ENCODE results near the gene PARL.

GRCh38 chr3:183781246-183781645 is 103.4 kb downstream of the PARL start:
- TF ChIP-seq, protein P1, sequence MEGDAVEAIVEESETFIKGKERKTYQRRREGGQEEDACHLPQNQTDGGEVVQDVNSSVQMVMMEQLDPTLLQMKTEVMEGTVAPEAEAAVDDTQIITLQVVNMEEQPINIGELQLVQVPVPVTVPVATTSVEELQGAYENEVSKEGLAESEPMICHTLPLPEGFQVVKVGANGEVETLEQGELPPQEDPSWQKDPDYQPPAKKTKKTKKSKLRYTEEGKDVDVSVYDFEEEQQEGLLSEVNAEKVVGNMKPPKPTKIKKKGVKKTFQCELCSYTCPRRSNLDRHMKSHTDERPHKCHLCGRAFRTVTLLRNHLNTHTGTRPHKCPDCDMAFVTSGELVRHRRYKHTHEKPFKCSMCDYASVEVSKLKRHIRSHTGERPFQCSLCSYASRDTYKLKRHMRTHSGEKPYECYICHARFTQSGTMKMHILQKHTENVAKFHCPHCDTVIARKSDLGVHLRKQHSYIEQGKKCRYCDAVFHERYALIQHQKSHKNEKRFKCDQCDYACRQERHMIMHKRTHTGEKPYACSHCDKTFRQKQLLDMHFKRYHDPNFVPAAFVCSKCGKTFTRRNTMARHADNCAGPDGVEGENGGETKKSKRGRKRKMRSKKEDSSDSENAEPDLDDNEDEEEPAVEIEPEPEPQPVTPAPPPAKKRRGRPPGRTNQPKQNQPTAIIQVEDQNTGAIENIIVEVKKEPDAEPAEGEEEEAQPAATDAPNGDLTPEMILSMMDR (IDR thresholded peaks at IDR 0.05; ENCODE audit: extremely low read depth in 1 of 2, insufficient read depth in 1 of 2, low read depth in 1 of 2, low read length in 2 of 2), result no peak
- TF ChIP-seq POLR2A (IDR thresholded peaks at IDR 0.05; ENCODE audit: low read depth, low read length) (no peak), POLR2AphosphoS5 (IDR thresholded peaks at IDR 0.05; ENCODE audit: insufficient read depth, low read depth, low read length) (no peak), EZH2 (IDR thresholded peaks at IDR 0.05; ENCODE audit: borderline replicate concordance, low read depth, low read length, severe bottlenecking) (no peak), GATA2 (IDR thresholded peaks at IDR 0.05; ENCODE audit: insufficient read depth, insufficient read length, low read depth, low read length) (no peak), MYC (IDR thresholded peaks at IDR 0.05; ENCODE audit: low read depth, low read length) (no peak), JUN (IDR thresholded peaks at IDR 0.05; ENCODE audit: borderline replicate concordance, insufficient read depth, insufficient read length, low read depth) (no peak), FOS (IDR thresholded peaks at IDR 0.05; ENCODE audit: borderline replicate concordance, insufficient read depth, low read length) (no peak)
- TF ChIP-seq, protein P2, sequence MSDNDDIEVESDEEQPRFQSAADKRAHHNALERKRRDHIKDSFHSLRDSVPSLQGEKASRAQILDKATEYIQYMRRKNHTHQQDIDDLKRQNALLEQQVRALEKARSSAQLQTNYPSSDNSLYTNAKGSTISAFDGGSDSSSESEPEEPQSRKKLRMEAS (IDR thresholded peaks at IDR 0.05; ENCODE audit: insufficient read depth, insufficient read length), result no peak

Data from endothelial cell of umbilical vein (primary cell).